ENCODE data around the gene RFX5.

- TF ChIP-seq, protein P1, sequence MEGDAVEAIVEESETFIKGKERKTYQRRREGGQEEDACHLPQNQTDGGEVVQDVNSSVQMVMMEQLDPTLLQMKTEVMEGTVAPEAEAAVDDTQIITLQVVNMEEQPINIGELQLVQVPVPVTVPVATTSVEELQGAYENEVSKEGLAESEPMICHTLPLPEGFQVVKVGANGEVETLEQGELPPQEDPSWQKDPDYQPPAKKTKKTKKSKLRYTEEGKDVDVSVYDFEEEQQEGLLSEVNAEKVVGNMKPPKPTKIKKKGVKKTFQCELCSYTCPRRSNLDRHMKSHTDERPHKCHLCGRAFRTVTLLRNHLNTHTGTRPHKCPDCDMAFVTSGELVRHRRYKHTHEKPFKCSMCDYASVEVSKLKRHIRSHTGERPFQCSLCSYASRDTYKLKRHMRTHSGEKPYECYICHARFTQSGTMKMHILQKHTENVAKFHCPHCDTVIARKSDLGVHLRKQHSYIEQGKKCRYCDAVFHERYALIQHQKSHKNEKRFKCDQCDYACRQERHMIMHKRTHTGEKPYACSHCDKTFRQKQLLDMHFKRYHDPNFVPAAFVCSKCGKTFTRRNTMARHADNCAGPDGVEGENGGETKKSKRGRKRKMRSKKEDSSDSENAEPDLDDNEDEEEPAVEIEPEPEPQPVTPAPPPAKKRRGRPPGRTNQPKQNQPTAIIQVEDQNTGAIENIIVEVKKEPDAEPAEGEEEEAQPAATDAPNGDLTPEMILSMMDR (conservative IDR thresholded peaks at IDR 0.05), result peak; percentile 87
- TF ChIP-seq ZFX (IDR thresholded peaks at IDR 0.05), result no peak
Measured at GRCh38 chr1:151340870-151341754, 5.9 kb downstream of the RFX5 start.

Data from C4-2B (cell line).